IMR-90 (cell line): ENCODE results near the gene ULK1.

Source experiments
- CEBPB ChIP-seq: IDR thresholded peaks from 2 replicates; pipeline ENCODE4 v1.6.1; 2012; ENCODE audit warnings: low read depth, low read length, improper control_type of control experiment
- MAFK ChIP-seq: IDR thresholded peaks from 2 replicates; pipeline ENCODE4 v1.6.1; 2012; ENCODE audit warnings: low read depth, low read length, improper control_type of control experiment
- MXI1 ChIP-seq: IDR thresholded peaks from 2 replicates; pipeline ENCODE4 v1.6.1; 2012; ENCODE audit warnings: low read depth, mild to moderate bottlenecking, low read length, moderate library complexity, borderline replicate concordance
- POLR2A ChIP-seq: IDR thresholded peaks from 2 replicates; pipeline ENCODE4 v1.6.1; 2012; ENCODE audit warnings: mild to moderate bottlenecking, low read depth, low read length
- RAD21 ChIP-seq: IDR thresholded peaks from 2 replicates; pipeline ENCODE4 v1.6.1; 2012; ENCODE audit warnings: low read length, improper control_type of control experiment
- SMC3 ChIP-seq: fragments of 150-350 bp; IDR thresholded peaks from 2 replicates; pipeline ENCODE4 v1.6.1; 2016; ENCODE audit warnings: low read depth, mild to moderate bottlenecking, antibody characterized with exemption, low read length, moderate library complexity
- TF ChIP-seq, protein P1 (sequence below): conservative IDR thresholded peaks from 2 replicates; pipeline ENCODE4 v1.5.1; 2012; ENCODE audit warnings: mild to moderate bottlenecking, low read depth, low read length, improper control_type of control experiment

GRCh38 chr12:131900397-131900796, 6.0 kb downstream of the ULK1 start:
- TF ChIP-seq, protein P1, sequence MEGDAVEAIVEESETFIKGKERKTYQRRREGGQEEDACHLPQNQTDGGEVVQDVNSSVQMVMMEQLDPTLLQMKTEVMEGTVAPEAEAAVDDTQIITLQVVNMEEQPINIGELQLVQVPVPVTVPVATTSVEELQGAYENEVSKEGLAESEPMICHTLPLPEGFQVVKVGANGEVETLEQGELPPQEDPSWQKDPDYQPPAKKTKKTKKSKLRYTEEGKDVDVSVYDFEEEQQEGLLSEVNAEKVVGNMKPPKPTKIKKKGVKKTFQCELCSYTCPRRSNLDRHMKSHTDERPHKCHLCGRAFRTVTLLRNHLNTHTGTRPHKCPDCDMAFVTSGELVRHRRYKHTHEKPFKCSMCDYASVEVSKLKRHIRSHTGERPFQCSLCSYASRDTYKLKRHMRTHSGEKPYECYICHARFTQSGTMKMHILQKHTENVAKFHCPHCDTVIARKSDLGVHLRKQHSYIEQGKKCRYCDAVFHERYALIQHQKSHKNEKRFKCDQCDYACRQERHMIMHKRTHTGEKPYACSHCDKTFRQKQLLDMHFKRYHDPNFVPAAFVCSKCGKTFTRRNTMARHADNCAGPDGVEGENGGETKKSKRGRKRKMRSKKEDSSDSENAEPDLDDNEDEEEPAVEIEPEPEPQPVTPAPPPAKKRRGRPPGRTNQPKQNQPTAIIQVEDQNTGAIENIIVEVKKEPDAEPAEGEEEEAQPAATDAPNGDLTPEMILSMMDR, result no peak
- no peak for TF ChIP-seq CEBPB
- no peak for TF ChIP-seq MAFK
- TF ChIP-seq SMC3, result no peak
- no peak for TF ChIP-seq POLR2A
- no peak for TF ChIP-seq MXI1
- TF ChIP-seq RAD21, result no peak
